ENCODE measurements around the gene RARB. TPM values are rescaled to one million over a fixed set of nuclear protein-coding genes. Genes with fewer than 3 reads are reported as not detected.

The RARB gene
- total RNA-seq, 1 experiment from 2014 or later = not detected

- intact Hi-C loops (cut with micrococcal nuclease) = no loop called here
- Histone ChIP-seq H4K20me1 (ENCODE audit: low read length) (no peaks in the 10 kb centered on the region), H2AFZ (ENCODE audit: low read length) (no peak overlapping the region), H3K27ac (ENCODE audit: low read length) (no peak overlapping the region), H3K9me3 (ENCODE audit: low read length) (no peaks in the 10 kb centered on the region), H3K9ac (ENCODE audit: low read length) (no peak overlapping the region), H3F3A (ENCODE audit: low read length, unreplicated experiment) (no peaks in the 10 kb centered on the region), H3K79me2 (ENCODE audit: low read length) (no peaks in the 10 kb centered on the region), H3K36me3 (ENCODE audit: low read depth, low read length) (no peaks in the 10 kb centered on the region), H3K9me2 (replicated peaks; ENCODE audit: low read length) (no peaks in the 10 kb centered on the region), H3K27me3 (ENCODE audit: low read length) (peaks cover 52% of the 10 kb centered on the region), H3K4me2 (ENCODE audit: low read length) (no peak overlapping the region), H3K4me3 (ENCODE audit: low read length) (no peak overlapping the region), H3K4me1 (ENCODE audit: insufficient read depth, low read length) (no peaks in the 10 kb centered on the region)
- no TSS peak for BruUV-seq (replicated peaks)
- ChIA-PET POLR2A (ENCODE audit: unreplicated experiment) (no interaction called here), CTCF (no interaction called here)
- ATAC-seq = no peak
- TF ChIP-seq EZH2 (IDR thresholded peaks at IDR 0.05; ENCODE audit: low read length, unreplicated experiment) = no peak
- no peak for TF ChIP-seq CTCF (conservative IDR thresholded peaks at IDR 0.05; ENCODE audit: low read depth, low read length)
- TF ChIP-seq EZH2phosphoT487 (IDR thresholded peaks at IDR 0.05; ENCODE audit: borderline replicate concordance, low read length) = no peak
- no peak for DNase-seq
These were observed 130.1 kb downstream of the RARB start for GRCh38 chr3:25558121-25558520.

GRCh38 chr3:25558796-25559195 lies 130.7 kb downstream of the RARB start:
- ATAC-seq (no peak), DNase-seq (no peak)
- ChIA-PET POLR2A (ENCODE audit: unreplicated experiment) (no interaction called here), CTCF (no interaction called here)
- Histone ChIP-seq H3K36me3 (ENCODE audit: low read depth, low read length) (no peaks in the 10 kb centered on the region), H3F3A (ENCODE audit: low read length, unreplicated experiment) (no peaks in the 10 kb centered on the region), H3K9ac (ENCODE audit: low read length) (no peak overlapping the region), H3K4me3 (ENCODE audit: low read length) (no peak overlapping the region), H3K4me1 (ENCODE audit: insufficient read depth, low read length) (no peaks in the 10 kb centered on the region), H3K27me3 (ENCODE audit: low read length) (peaks cover 53% of the 10 kb centered on the region), H4K20me1 (ENCODE audit: low read length) (no peaks in the 10 kb centered on the region), H2AFZ (ENCODE audit: low read length) (no peak overlapping the region), H3K9me3 (ENCODE audit: low read length) (no peaks in the 10 kb centered on the region), H3K79me2 (ENCODE audit: low read length) (no peaks in the 10 kb centered on the region), H3K27ac (ENCODE audit: low read length) (no peak overlapping the region), H3K4me2 (ENCODE audit: low read length) (no peak overlapping the region), H3K9me2 (replicated peaks; ENCODE audit: low read length) (no peaks in the 10 kb centered on the region)
- intact Hi-C loops (cut with micrococcal nuclease) = no loop called here
- no TSS peak for BruUV-seq (replicated peaks)
- TF ChIP-seq EZH2phosphoT487 (IDR thresholded peaks at IDR 0.05; ENCODE audit: borderline replicate concordance, low read length) (no peak), EZH2 (IDR thresholded peaks at IDR 0.05; ENCODE audit: low read length, unreplicated experiment) (no peak), CTCF (conservative IDR thresholded peaks at IDR 0.05; ENCODE audit: low read depth, low read length) (no peak)

- H3K9ac ChIP-seq (ENCODE audit: low read length) = no peak overlapping the region
- H3K9me3 ChIP-seq (ENCODE audit: low read length) = no peaks in the 10 kb centered on the region
- no peaks in the 10 kb centered on the region for H4K20me1 ChIP-seq (ENCODE audit: low read length)
- peaks cover 36% of the 10 kb centered on the region for H3K27me3 ChIP-seq (ENCODE audit: low read length)
- no peak overlapping the region for H3K4me3 ChIP-seq (ENCODE audit: low read length)
- no peak overlapping the region for H3K4me2 ChIP-seq (ENCODE audit: low read length)
- BruUV-seq (replicated peaks) = no TSS peak
- ChIA-PET CTCF (no interaction called here), POLR2A (ENCODE audit: unreplicated experiment) (no interaction called here)
- H3K36me3 ChIP-seq (ENCODE audit: low read depth, low read length) = no peaks in the 10 kb centered on the region
- H3K27ac ChIP-seq (ENCODE audit: low read length) = no peak overlapping the region
- intact Hi-C loops (cut with micrococcal nuclease) = no loop called here
- no peak for TF ChIP-seq EZH2 (IDR thresholded peaks at IDR 0.05; ENCODE audit: low read length, unreplicated experiment)
- no peak for TF ChIP-seq EZH2phosphoT487 (IDR thresholded peaks at IDR 0.05; ENCODE audit: borderline replicate concordance, low read length)
- no peak for TF ChIP-seq CTCF (conservative IDR thresholded peaks at IDR 0.05; ENCODE audit: low read depth, low read length)
- no peak for DNase-seq
- ATAC-seq = no peak
- H3K79me2 ChIP-seq (ENCODE audit: low read length) = no peaks in the 10 kb centered on the region
- no peaks in the 10 kb centered on the region for H3K9me2 ChIP-seq (replicated peaks; ENCODE audit: low read length)
- no peak overlapping the region for H2AFZ ChIP-seq (ENCODE audit: low read length)
- no peaks in the 10 kb centered on the region for H3F3A ChIP-seq (ENCODE audit: low read length, unreplicated experiment)
- H3K4me1 ChIP-seq (ENCODE audit: insufficient read depth, low read length) = no peaks in the 10 kb centered on the region
These were observed 135.5 kb downstream of the RARB start for GRCh38 chr3:25563601-25564000.

All from PC-3 (cell line).